ENCODE measurements around the gene MAPK14. TPM values are rescaled to one million over a fixed set of nuclear protein-coding genes. Genes with fewer than 3 reads are reported as not detected.
"Not testable (repeated sequence)": the region's sequence is repeated elsewhere in the genome, so short reads cannot be mapped to it uniquely, and the experiment has no call there.

The MAPK14 gene
- polyA plus RNA-seq, 12 donors, result 33.4 to 43.6 (median 37.5) TPM; not detected in 1

GRCh38 chr6:36067374-36068011, 39.9 kb downstream of the MAPK14 start:
- DNase-seq, result no peak

- DNase-seq, result no peak
Observed at GRCh38 chr6:36068012-36068392, 40.4 kb downstream of the MAPK14 start.

GRCh38 chr6:36068586-36068985, 41.0 kb downstream of the MAPK14 start:
- DNase-seq, result no peak

DNA sequence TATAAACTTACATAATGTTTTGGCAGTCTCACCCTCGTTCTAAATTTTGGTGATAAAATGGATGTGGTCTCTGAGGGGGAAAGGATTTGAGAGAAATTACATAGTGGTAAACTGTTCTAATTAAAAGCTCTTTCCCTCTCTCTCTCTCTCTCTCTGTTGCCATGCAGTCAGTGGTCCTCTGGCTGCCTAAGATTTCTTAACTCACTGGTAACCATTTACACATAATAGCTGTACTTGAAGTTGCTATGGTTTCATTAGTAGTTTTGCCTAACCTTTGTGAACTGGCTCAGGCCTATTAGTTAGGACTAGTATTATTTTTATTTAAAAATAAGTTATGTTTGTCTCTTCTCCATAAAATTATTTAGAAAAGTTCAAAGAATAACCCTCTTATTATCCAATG, 42.0 kb downstream of the MAPK14 start:
- DNase-seq, result no peak

DNA sequence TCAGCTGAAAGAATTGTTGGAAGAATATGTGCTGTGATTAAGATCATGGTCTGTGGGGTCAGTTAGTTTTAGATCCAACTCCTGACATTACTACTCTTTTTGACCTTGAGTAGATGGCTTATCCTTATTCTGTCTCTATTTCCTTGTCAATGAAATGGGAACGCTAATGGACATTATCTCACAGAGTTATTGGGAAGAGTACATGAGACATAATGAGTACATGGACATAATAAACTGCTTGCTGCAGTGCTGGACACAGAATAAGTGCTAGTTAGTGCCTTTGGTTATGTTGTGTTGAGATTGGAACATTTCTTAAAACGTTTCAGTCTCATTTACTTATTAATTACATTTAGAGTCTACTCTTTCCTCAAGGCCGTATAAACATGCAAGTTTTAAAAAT, 42.6 kb downstream of the MAPK14 start:
- DNase-seq, result no peak

GRCh38 chr6:36071281-36071680, 43.7 kb downstream of the MAPK14 start:
- no peak for DNase-seq

DNA sequence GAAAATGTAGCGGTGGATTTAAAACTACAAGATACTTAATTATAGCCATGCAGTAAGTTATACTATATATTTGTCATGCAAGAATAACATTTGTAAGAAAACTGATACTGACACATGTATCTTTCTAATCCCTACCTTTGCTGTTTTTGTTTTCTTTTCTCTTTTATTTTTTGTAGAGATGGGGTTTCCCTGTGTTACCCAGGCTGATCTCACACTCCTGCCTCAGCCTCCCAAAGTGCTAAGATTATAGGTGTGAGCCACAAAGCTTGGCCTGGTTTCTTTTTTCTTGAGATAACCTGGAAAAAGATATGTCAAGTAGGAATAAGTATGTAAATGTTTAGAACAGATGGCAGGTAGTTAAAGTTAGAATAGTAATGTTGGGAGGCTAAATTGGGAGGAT, 44.1 kb downstream of the MAPK14 start:
- no peak for DNase-seq

DNA sequence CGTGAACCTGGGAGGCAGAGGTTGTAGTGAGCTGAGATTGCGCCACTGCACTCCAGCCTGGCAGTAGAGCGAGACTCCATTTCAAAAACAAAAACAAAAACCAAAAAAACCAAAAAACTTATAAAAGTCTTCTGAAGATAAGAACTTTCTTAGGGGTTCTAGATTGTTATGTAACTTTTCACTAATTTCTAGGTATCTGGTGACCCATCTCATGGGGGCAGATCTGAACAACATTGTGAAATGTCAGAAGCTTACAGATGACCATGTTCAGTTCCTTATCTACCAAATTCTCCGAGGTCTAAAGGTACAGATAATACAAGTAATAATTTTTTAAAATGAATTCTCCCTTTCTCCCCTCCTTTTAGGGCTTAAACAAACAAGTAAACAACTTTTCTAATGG, 45.1 kb downstream of the MAPK14 start:
- DNase-seq, result no peak

DNA sequence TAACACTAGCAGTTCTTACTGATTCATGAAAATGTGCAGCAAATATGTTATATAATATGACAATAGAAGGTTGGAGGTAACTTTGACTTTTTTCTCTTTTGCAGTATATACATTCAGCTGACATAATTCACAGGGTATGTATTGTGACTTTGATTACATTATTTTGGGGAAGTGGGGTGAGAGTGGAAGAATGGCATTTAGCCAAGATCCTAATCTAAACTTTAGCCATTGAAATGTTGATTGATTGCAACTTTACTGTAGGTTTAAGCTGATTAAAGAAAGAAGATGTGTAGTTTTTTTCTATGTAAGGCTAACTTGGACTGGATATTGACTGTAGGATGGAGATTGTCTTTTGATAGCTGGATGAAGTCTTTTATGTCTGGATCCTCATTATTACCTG, 46.0 kb downstream of the MAPK14 start:
- DNase-seq, result no peak

DNA sequence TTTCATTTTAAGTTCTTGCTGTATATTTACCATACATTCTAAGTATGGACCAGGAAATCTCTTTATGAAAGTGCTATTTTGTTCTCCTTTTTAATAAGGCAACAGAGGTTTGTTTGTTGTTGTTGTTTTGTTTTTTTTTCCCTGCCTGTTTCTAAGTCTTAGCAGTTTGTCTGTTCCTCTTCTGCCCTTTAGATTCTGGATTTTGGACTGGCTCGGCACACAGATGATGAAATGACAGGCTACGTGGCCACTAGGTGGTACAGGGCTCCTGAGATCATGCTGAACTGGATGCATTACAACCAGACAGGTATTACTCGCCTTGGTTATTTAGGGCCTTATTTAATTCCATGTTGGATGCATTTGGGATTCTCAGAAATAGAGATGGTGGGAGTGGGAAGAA, 48.0 kb downstream of the MAPK14 start:
- no peak for DNase-seq

DNA sequence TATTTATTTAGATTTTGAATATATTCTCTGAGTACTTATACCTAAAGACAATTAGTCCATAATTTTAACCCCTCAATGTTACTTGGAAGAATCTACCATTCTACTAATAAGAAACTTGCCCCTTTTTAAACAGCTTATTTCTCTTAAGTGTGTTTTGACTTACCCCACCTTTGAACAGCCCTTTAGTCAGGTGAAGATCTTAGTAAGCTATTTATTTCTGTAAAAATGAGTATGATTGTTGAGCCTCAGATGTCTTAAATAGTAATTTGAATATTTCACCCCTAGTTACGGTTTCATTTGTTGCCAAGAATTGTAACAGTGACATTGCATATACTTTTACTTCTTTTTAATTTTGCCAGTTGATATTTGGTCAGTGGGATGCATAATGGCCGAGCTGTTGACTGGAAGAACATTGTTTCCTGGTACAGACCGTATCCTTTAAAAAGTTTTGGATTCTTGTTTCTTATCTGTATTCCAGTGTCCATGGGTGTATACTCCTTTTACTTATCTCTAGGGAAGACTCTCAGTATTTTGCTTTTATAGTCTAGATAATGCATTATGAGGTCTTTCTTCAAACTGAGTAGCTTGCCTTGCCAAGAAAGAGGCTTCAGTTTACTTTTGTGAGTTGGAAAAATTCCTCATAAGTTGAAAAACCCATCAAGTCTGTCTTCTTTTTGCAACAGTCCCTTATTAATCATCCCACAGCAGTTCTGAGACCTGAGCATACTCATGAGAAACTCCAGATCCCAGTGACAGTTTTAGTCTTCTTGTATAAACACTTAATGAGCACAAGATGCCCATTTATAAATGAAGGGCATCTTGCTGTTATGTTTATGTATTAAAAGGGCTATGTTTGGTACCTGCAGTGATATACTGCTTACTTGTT, 48.8 kb downstream of the MAPK14 start:
- DNase-seq, result no peak

- DNase-seq, result no peak
Observed at GRCh38 chr6:36078159-36078558, 50.6 kb downstream of the MAPK14 start.

DNA sequence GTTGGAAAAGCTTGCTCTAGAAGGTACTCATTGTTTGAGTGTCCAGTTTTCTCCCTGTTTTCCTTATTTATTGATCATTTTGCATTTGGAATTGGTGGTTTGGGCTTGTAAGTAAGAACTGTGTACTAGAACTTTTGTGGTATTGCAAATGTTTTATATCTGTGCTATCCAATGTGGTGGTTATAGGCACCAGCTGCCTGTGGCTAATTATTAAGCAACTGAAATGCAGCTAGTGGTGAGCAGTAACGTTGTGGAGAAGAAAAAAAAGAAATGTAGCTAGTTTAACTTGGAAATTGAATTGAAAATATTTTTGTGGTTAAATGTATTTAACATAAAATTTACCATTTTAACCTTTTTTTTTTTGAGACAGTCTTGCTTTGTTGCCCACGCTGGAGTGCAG, 52.0 kb downstream of the MAPK14 start:
- no peak for DNase-seq

DNA sequence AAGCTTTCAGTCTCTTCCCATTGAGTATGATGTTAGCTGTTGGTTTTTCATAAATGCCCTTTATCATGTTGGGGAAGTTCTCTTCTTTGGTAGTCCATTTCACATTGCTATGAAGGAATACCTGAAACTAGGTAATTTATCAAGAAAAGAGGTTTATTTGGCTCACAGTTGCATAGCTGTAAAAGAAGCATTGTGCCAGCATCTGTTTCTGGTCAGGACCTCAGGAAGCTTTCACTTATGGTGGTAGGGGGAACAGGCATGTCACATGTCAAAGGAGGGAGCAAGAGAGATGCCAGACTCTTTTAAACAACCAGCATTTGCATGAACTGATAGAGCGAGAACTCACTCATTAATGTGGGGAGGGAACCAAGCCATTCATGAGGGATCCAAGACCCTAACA, 54.7 kb downstream of the MAPK14 start:
- DNase-seq, result no peak

DNA sequence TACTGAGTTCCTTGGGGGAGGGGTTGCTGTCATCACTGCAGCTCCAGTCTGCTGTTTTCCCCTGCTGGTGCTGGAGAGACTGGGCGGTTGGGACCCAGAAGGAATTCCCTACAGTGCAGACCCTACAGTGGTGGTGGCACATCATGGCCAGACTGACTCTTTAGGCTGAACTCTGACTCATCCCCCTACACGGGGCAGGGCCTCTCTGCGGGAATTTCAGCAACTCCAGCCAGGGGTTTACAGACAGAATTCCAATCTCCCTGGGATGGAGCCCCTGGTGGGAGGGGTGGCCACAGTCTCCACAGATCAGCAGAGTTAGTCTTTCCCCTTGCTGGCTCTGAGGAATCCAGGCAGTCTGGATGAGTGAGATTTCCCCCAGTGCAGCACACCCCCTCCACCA, 55.8 kb downstream of the MAPK14 start:
- DNase-seq, result no peak

- DNase-seq, result not testable (repeated sequence)
Observed at GRCh38 chr6:36088204-36088603, 60.6 kb downstream of the MAPK14 start.

DNA sequence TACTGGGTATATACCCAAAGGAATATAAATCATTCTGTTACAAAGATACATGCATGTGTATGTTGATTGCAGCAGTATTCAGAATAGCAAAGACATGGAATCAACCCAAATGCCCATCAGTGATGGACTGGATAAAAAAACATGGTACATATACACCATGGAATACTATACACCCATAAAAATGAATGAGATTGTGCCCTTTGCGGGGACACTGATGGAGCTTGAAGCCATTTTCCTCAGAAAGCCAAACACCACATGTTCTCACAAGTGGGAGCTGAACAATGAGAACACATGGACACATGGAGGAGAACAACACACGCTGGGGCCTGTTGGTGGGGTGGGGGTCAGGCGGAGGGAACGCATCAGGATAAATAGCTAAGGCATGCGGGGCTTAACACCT, 61.4 kb downstream of the MAPK14 start:
- no peak for DNase-seq

DNA sequence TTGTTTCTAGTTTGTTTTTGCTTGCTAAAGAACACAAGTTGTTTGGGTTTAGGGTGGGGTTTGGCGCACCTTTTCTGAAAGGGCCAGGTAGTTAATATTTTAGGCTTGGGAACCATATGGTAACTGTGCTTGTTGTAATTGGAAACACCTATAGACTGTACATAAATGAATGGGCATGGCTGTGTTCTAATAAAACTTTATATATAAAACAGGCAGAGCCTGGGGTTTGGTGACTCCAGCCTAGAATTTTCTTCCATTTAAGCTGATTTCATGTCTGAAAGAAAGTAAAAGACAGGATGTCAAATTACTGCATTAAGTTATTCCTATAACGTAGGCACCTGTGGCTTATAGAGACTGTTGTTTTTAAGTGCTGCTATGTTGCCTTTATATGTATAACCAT, 66.6 kb downstream of the MAPK14 start:
- DNase-seq, result no peak

DNA sequence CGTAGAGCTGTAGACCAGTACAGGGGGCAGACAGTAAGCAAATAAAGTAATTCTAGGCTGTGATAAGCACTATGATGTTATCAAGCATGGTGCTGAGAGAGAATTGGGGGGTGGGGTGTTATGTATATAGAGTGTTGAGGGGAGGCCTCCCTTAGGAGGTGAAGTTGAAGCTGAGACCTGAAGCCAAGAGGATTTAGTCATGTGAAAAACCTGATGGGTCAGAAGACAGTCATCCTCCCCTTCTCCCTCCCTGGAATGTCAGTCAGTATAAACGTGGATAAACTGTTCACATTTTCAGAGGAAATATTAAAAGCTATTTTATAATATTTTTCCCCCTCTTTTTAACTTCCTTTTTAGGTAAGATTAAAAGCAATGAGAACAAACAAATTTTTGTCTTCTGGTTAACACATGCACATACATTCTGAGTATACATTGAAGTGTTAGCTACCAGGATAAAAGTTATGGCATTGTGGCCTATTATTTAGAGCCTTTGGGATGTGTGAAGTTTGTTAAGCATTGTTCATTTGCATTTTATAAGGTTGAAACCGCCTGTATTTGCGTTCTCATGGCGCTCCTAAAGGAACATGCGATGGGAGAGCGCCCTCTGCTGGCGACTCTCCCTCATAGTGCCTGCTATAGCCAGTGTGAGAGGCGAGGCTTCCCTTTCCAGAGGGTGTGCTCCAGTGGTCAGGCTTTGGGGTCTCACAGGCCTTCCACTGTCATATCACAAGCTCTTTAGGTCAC, 67.3 kb downstream of the MAPK14 start:
- peak; percentile 90 for DNase-seq

- no peak for DNase-seq
Observed at GRCh38 chr6:36095497-36096391, 68.1 kb downstream of the MAPK14 start.

DNA sequence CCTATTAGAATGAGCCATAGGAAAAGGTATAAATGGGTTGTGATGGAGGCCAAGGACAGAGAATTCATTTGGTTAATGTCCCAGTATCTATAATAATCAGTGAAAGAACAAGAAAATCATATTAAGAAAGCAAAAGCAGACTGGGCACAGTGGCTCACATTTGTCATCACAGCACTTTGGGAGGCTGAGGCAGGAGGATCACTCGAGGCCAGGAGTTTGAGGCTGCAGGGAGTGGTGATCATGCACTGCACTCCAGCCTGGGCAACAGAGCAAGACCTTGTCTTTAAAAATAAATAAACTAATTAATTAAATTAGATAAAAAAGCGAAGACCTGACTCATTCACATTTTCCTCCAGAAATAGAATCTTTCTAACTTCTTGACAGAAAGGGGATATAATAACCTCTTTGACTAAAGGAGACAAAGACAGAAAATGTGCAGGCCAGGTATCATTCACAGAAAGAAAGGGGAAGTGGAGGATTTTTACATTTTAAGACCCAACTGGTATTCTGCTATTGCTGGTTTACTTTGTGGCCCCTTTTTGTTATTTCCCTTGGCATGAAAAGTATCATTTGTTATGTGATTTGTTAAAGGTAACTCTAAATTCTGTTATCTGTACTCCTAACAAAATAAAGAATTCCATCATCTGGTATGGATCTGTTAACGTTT, 70.8 kb downstream of the MAPK14 start:
- DNase-seq, result no peak
